GM13977 (cell line): ENCODE results near the gene PLAAT4.

Source experiments
- DNase-seq: peaks from one replicate; pipeline ENCODE4 v3.0.0; 2012; ENCODE audit warnings: low spot score
- CTCF ChIP-seq: IDR thresholded peaks from 2 replicates; pipeline ENCODE4 v1.5.1; 2012; ENCODE audit warnings: mild to moderate bottlenecking, control low read depth; ENCODE audit not compliant: insufficient read depth; ENCODE audit errors: extremely low read depth, missing control alignments
- in situ Hi-C: fragments of 300-500 bp; cut with MboI; formaldehyde crosslinking; loops from one replicate; pipeline ENCODE4 v1.12.0; 2022; ENCODE audit warnings: low sequenced_read_pairs, low pct_unique_long_range_greater_than_20kb, mixed read lengths, inconsistent platforms; ENCODE audit not compliant: unreplicated experiment

The PLAAT4 gene

GRCh38 chr11:63586451-63587166 lies 50.0 kb downstream of the PLAAT4 start:
- TF ChIP-seq CTCF = no peak
- in situ Hi-C loops = no loop called here
- no peak for DNase-seq

- no peak for TF ChIP-seq CTCF
- in situ Hi-C loops = no loop called here
- DNase-seq = no peak
Observed at GRCh38 chr11:63589000-63589399, 52.4 kb downstream of the PLAAT4 start.

- in situ Hi-C loops = no loop called here
- TF ChIP-seq CTCF = no peak
- DNase-seq = no peak
Observed at GRCh38 chr11:63590024-63590788, 53.6 kb downstream of the PLAAT4 start.

DNA sequence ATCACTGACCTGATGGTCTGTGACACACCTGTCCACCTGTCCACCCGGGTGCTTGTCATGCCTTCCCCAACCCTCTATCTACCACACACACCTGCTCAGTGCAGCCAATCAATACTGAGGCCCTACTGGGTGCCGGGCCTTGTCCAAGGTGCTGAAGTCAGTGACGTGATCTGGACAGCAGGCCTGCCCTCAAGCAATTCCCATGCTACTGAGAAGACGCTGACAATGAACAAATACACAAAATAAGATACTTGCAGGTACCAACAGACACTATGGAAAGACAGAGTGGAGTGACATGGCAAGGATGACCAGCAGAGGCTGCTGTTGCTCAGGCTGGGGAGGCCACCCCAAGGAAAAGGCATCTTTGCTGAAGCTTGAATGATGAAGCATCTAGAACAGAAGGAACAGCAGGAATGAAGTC lies 56.4 kb downstream of the PLAAT4 start:
- in situ Hi-C loops = no loop called here
- DNase-seq = peak; percentile 41
- peak; percentile 69 for TF ChIP-seq CTCF

DNA sequence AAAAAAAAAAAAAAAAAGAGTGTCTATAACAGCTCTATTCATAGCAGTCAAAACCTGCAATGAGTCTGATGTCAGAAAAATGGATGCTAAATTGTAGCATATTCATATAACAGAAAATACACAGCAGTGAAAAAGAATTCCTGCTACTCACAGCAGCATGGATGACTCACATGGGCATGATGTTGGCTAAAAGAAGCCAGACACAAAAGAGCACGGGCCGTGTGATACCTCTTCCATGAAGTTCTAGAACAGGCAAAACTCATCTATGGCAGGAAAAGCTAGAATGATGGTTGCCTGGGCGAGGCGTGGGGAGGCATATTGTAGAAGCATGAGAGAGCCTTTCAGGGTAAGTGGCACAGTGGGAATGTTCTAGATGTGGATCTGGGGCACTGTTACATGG lies 58.7 kb downstream of the PLAAT4 start:
- DNase-seq = no peak
- no peak for TF ChIP-seq CTCF
- in situ Hi-C loops = no loop called here
